GM12891 (cell line): ENCODE results near the gene RAB1B.

ENCODE experiments used
- POLR2A ChIP-seq: IDR thresholded peaks from 2 replicates; pipeline ENCODE4 v1.6.1; 2011; ENCODE audit warnings: low read depth, low read length, control low read depth
- POLR2AphosphoS5 ChIP-seq: IDR thresholded peaks from 2 replicates; pipeline ENCODE4 v1.6.1; 2011; ENCODE audit warnings: low read depth, low read length, control low read depth
- SPI1 ChIP-seq: IDR thresholded peaks from 2 replicates; pipeline ENCODE4 v1.6.1; 2011; ENCODE audit warnings: low read depth, low read length, control low read depth

DNA sequence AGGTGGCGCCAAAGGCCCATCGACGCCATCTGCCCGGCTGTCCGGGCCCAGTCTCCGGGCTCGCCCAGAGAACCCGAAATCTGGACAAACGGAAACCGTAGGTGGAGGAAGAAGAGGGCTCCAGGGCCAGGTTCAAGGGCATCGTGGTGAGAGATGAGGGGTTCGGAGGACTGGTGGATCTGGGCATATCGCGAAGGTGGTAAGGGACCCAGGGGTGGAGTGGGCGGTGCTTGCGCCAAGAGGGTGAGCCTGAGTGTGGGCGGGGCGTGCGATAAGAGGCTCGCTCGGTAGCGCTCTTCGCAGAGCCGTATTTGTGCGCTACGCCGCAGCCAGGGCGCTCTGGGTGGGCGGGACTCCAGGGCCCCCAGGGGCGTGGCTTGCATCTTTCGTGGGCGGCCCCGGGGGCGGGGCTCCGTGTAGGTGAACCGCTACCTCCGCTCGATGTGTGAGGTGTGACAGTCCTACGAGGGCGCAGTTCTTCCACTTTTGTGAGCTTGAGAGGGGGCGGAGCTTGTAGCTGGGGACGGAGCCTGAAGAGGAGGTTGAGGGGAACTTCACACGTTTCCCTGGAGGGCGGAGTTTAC is 43.6 kb downstream of the RAB1B start:
- TF ChIP-seq POLR2A (no peak), POLR2AphosphoS5 (no peak), SPI1 (no peak)
